SW 1271 (cell line): Measurements from ENCODE around the gene PVRIG.
"Not testable (repeated sequence)": the region's sequence is repeated elsewhere in the genome, so short reads cannot be mapped to it uniquely, and the experiment has no call there.

ENCODE experiments used
- DNase-seq, 2 experiments: peaks; one replicate each; lab custom pipeline; 2025; lab: John Stamatoyannopoulos, UW

PVRIG gene

GRCh38 chr7:100219801-100220585, at the start of gene PVRIG:
Gene PVRIG, plus strand, starts transcription at chr7:100219949. Its CDS starts 22 bp downstream, at chr7:100219971.
- not testable (repeated sequence) for DNase-seq

DNA sequence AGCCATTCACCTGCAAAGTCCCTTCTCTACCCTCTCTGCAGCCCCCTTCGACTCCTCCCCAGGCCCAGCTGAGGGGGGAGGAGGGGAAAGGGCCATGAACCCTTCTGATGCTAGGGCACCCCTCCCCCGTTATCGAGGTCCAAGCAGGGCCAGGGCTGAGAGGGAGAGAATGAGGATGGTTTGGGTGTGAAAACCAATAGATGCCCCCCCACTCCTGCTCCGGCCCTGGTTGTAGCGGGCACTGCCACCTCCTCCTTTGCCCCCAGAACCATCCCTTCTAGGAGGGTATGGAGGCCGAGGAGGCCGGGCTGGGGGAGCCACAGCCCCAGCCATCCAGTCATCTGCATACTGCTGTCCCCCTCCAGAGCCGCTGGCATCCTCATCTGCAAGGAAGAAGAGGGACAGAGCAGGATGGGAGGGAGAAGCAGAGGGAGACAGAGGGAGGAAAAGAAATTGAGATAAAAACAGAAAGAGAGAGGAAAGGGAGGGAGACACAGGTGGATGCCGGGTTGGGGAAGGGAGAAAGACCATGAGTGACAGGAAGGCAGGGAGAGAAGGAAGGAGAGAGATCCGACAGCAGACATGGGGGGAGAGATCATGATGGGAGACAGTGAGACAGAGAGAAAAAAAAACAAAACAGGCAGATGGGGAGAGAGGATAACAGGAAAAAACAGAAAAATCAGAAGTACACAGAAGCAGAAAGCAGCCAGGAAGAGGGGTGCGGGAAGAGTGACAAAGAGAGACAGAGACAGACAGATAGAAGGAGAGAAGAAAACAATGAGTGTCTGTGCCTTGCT, 49.5 kb upstream of the PVRIG start:
- DNase-seq = no peak

GRCh38 chr7:100171087-100171681, 48.6 kb upstream of the PVRIG start:
- no peak for DNase-seq

- no peak for DNase-seq
These were observed 47.9 kb upstream of the PVRIG start for GRCh38 chr7:100171840-100172239.

GRCh38 chr7:100173806-100174495, 45.8 kb upstream of the PVRIG start:
- no peak for DNase-seq

DNA sequence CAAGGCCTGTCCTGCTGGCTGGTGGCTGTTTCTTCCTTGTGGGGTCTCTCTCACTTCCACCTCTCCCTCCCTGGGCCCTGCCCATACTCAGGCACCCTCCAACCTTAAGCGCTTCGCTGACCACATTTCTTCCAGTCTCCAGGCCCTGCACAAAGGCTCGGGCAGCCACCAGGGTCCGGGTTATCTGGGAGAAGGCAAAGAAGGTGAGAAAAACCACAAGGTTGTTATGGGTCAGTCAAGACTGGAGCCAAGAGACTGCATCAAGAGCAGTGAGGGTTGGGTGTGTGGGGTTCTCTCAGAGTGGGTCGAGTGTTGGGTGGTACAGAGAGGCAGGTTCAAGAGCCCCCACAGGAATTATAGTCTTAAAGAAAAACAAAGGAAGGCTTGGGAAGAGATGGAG, 45.2 kb upstream of the PVRIG start:
- DNase-seq = no peak

GRCh38 chr7:100175296-100175935, 44.3 kb upstream of the PVRIG start:
- no peak for DNase-seq

GRCh38 chr7:100176096-100177044, 43.4 kb upstream of the PVRIG start:
- no peak for DNase-seq

DNA sequence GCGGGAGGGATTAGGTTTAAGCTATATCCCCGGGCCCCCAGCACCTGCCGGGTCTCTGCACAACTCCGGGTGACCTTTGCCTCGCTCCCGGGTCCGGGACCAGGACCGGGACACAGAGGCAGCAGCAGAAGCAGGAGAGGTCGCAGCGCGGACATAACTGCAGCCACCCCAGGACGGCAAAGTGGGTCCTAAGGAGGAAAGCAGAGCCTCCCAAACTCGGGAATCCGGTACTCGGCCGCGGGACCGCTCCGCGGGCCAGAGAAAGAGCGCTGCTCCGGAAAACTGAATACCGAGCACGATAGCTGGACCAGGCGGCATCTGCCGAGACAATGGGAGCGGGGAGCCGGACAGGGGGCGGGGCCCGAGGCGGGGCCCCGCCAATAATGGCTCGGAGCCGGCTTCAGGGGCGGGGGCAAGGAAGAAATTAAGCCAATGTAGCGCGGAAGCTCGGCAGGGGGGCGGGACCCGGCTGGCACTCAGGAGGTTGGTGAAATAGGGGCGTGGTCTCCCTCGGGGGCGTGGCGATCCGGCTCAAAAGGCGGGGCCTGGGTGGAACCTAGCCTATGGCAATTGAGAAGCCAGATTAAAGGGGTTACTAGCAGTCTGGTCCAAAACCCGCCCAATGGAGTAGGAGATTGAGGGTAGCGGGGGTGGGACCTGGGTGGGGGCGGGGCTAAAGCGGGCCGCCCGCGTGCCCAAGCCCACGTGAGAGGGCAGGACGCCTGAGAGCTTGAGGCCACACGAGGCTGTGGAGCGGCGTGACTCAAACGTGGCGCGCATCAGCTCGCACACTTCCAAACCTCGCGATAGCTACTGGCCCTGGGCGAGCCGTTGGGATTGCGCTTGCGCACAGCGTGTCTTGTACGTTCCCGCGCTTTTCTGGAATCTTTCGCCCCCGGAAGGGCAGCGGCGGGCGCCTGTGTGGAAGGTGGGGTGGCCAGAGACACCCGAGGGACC, 42.4 kb upstream of the PVRIG start, which contains the start of the genes GPC2 and STAG3:
Gene GPC2, minus strand, starts transcription at position 337 of the 957 bp plus-strand sequence. Its CDS starts 182 bp downstream, at position 155.
Gene STAG3, plus strand, starts transcription at position 874 of the 957 bp plus-strand sequence. CDS start 2,639 bp downstream, outside the sequence.
- DNase-seq = peak; percentile 97 to 98

- not testable (repeated sequence) for DNase-seq
These were observed 39.7 kb upstream of the PVRIG start for GRCh38 chr7:100180084-100180483.

DNA sequence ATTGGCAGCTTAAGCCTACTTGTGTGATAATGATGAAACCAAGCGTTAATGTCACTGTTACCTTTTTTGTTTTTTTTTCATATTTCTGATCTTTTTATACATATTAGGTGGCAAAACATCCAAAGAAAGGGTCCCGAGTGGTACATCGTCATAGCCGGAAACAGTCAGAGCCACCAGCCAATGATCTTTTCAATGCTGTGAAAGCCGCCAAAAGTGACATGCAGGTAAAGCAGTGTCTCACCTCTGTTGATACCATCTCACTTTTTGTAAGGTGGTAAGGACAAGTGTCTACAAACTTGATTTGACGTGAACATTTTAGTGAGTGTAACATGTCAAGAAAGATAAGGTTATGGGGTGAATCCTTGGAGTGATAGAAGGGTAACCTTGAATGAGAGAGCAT, 37.1 kb upstream of the PVRIG start:
- not testable (repeated sequence) for DNase-seq

- DNase-seq = not testable (repeated sequence)
These were observed 36.7 kb upstream of the PVRIG start for GRCh38 chr7:100183090-100183489.

DNA sequence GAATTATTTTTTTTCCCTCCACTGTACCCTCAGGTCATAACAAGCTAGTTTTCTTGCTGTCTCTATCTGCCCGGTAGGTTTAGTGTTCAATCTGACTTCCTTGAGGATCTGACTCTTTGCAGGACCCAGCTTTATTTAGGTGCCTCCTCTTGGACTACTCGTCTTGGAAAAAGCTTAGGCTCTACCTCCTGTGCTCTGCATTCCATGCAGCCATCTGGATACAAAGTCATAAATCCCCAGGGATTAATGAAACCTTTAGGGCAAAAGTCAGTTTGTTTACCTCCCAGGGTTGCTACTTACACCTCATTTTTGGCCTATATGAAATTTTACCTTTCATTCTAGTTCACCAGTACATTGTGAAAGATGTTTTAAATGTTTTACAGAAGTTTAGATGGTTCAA, 34.0 kb upstream of the PVRIG start:
- DNase-seq = no peak

DNA sequence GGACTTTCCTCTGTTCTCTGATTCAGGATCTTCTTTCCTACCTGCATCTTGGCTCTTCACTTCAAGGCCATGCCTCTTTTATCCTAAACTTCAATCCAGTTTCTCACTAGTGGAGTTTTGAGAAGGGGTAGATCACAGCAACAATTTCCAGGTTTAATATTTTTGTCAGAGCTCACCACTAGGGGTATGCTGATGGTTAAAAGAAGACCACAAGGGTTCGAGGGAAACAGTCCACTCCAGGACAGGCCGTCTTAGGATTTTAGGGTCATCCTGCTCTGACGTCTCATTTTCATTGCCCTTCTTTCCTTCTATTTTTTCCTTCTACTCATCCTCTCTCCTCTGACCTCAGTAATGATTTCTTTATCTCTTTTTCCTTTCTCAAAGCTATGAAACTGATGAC, 30.7 kb upstream of the PVRIG start:
- no peak for DNase-seq

DNA sequence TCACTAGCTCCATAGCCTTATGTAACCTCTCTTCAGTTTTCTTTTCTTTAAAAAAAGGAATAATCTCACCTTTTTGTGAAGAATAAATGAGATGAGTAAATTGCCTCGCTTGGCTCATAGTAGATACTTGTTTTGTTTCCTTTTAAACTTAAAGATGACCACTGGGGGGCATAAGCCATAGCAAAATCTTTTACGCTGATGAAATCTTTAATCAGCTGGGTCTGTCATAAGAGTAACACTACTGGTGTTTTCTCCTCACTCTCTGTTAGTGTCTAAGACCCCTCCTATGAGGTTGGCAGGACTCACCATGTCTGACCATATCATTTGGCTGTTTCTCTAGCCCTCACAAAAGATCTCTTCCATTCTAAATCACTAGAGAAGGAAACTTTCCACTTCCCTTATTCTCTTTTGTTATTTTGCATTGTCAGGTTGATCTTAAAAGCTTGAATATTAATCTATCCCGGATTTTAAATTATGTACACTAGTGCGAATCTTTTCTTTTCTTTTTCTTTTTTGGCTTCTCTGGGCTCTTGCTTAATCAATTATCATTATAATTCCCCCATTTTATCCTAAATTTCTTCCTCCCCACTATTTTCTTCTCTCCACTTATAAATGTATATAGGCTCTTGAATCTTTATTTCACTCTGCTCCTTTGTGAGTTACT, 29.6 kb upstream of the PVRIG start:
- DNase-seq = no peak

GRCh38 chr7:100191775-100192174, 28.0 kb upstream of the PVRIG start:
- DNase-seq = no peak

GRCh38 chr7:100192281-100192862, 27.4 kb upstream of the PVRIG start:
- DNase-seq = not testable (repeated sequence)

GRCh38 chr7:100192969-100193368, 26.8 kb upstream of the PVRIG start:
- no peak for DNase-seq
